HEK293 (cell line): ENCODE data around the gene CRYBA1.

Experiments
- CTCF ChIA-PET: fragments of 350-600 bp; formaldehyde crosslinking; extraction: SDS; loops from one replicate; lab custom pipeline; 2021; ENCODE audit warnings: antibody characterized with exemption; lab: Yijun Ruan, JAX
- POLR2A ChIA-PET: fragments of 300-600 bp; formaldehyde crosslinking; extraction: SDS; loops from one replicate; lab custom pipeline; 2020; ENCODE audit warnings: antibody characterized with exemption, inconsistent platforms; lab: Yijun Ruan, JAX
- H3K27ac ChIP-seq: fragments of 200-500 bp; sonication (Bioruptor generic); 2 replicates; pipeline ENCODE4 v1.5.1; 2014; ENCODE audit warnings: low read depth, low read length, control low read depth, inconsistent platforms; ENCODE audit errors: extremely low read depth
- H3K36me3 ChIP-seq, 2 experiments: fragments of 200-500 bp in 1 of 2; sonication (Bioruptor generic) in 1 of 2; 1 replicate in 1 of 2; 2 replicates in 1 of 2; pipeline ENCODE4 v1.5.1; 2014 to 2017; ENCODE audit warnings: inconsistent platforms in 2 of 2, low read length in 2 of 2; ENCODE audit not compliant: control insufficient read depth in 2 of 2, insufficient read depth in 1 of 2
- H3K4me1 ChIP-seq: fragments of 200-500 bp; sonication (Bioruptor generic); 2 replicates; pipeline ENCODE4 v1.5.1; 2014; ENCODE audit warnings: mild to moderate bottlenecking, low read length, inconsistent platforms; ENCODE audit not compliant: control insufficient read depth, insufficient read depth
- H3K4me3 ChIP-seq: 2 replicates; pipeline ENCODE4 v1.5.1; 2011; ENCODE audit warnings: low read depth, mild to moderate bottlenecking, control low read depth, low read length, moderate library complexity
- H3K9me3 ChIP-seq: fragments of 200-500 bp; sonication (Bioruptor generic); 2 replicates; pipeline ENCODE4 v1.5.1; 2014; ENCODE audit warnings: low read depth, low read length, inconsistent platforms; ENCODE audit not compliant: control insufficient read depth, insufficient read depth
- SETDB1 ChIP-seq: IDR thresholded peaks from one replicate; pipeline ENCODE4 v1.6.1; 2017; ENCODE audit warnings: mild to moderate bottlenecking, low read length, moderate library complexity, mixed read lengths; ENCODE audit not compliant: insufficient read length
- TRIM28 ChIP-seq: IDR thresholded peaks from 2 replicates; pipeline ENCODE4 v1.6.1; 2011; ENCODE audit warnings: low read length, control low read depth, borderline replicate concordance
- YY1 ChIP-seq: fragments of 450-650 bp; formaldehyde crosslinking; IDR thresholded peaks from 2 replicates; pipeline ENCODE4 v1.5.1; 2018; ENCODE audit warnings: missing biosample characterization, missing genetic modification characterization
- ZIC2 ChIP-seq: fragments of 450-650 bp; formaldehyde crosslinking; IDR thresholded peaks from 2 replicates; pipeline ENCODE4 v1.5.1; 2016; ENCODE audit warnings: missing biosample characterization, missing genetic modification characterization
- ZNF274 ChIP-seq, 2 experiments: fragments of 200-500 bp in 1 of 2; fragments of 450-650 bp in 1 of 2; sonication (Bioruptor generic) in 1 of 2; formaldehyde crosslinking in 1 of 2; IDR thresholded peaks; 2 replicates each; pipeline versions ENCODE4 v1.5.1 to v1.6.1; 2014 to 2016; ENCODE audit warnings: borderline replicate concordance in 1 of 2, inconsistent platforms in 1 of 2, low read length in 1 of 2, missing biosample characterization in 1 of 2, missing genetic modification characterization in 1 of 2
- ZNF335 ChIP-seq: fragments of 450-650 bp; formaldehyde crosslinking; conservative IDR thresholded peaks from 2 replicates; pipeline ENCODE4 v1.5.1; 2016; ENCODE audit warnings: missing biosample characterization, missing genetic modification characterization
- ZNF394 ChIP-seq: fragments of 450-650 bp; formaldehyde crosslinking; IDR thresholded peaks from 2 replicates; pipeline ENCODE4 v1.5.1; 2016; ENCODE audit warnings: missing biosample characterization, missing genetic modification characterization, mild to moderate bottlenecking, moderate library complexity, borderline replicate concordance
- ZNF571 ChIP-seq: fragments of 450-650 bp; formaldehyde crosslinking; IDR thresholded peaks from 2 replicates; pipeline ENCODE4 v1.5.0; 2017; ENCODE audit warnings: missing biosample characterization, missing genetic modification characterization
- ZNF585B ChIP-seq: fragments of 450-650 bp; formaldehyde crosslinking; IDR thresholded peaks from 2 replicates; pipeline ENCODE4 v1.5.1; 2016; ENCODE audit warnings: missing biosample characterization, missing genetic modification characterization
- ZNF626 ChIP-seq: fragments of 450-650 bp; sonication (Bioruptor Pico); formaldehyde crosslinking; IDR thresholded peaks from 2 replicates; pipeline ENCODE4 v1.5.1; 2018; ENCODE audit warnings: missing biosample characterization, missing genetic modification characterization, inconsistent platforms
- ZNF768 ChIP-seq: fragments of 450-650 bp; formaldehyde crosslinking; IDR thresholded peaks from 2 replicates; pipeline ENCODE4 v1.5.1; 2018; ENCODE audit warnings: missing biosample characterization, mild to moderate bottlenecking, missing genetic modification characterization
- TF ChIP-seq, protein P1 (sequence below): fragments of 450-650 bp; formaldehyde crosslinking; IDR thresholded peaks from 2 replicates; pipeline ENCODE4 v1.5.1; 2016; ENCODE audit warnings: missing biosample characterization, missing genetic modification characterization
- TF ChIP-seq, protein P2 (sequence below): fragments of 450-650 bp; formaldehyde crosslinking; IDR thresholded peaks from 2 replicates; pipeline ENCODE4 v1.5.1; 2016; ENCODE audit warnings: missing biosample characterization, missing genetic modification characterization
- TF ChIP-seq, protein P3 (sequence below): fragments of 450-650 bp; formaldehyde crosslinking; IDR thresholded peaks from 2 replicates; pipeline ENCODE4; 2016; ENCODE audit warnings: missing biosample characterization, missing genetic modification characterization

CRYBA1 gene

DNA sequence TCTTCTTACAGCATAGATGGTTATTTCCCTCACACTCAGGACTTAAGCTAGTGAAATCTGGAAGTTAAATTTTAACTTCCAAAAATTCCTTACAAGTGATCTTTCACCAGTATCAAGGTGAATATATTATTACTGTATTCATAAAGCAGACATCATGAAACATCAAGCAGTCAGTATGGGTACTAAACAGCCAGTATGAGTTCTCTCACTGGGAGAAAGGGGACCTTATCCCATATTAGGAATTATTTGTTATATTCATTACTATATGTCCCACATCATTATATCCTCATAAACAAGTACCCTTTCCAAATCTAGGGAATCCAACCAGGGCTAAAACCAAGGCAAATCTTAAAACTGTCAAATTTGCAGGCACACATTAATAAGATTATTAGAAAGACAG is 32.0 kb downstream of the CRYBA1 start:
- Histone ChIP-seq H3K4me1 (no peaks in the 10 kb centered on the region; the same call in 1 of the 2 replicates), H3K36me3 (peaks cover 90 to 94% of the 10 kb centered on the region in 2 experiments), H3K9me3 (no peaks in the 10 kb centered on the region; the same call in 1 of the 2 replicates), H3K27ac (no peak overlapping the region), H3K4me3 (no peak overlapping the region)
- ChIA-PET CTCF (interaction anchor here (0.6 to 3.5 kb wide), 3 partner anchors 9 to 103 kb away, joined by 3 to 20 read pairs (median 4); no protein-coding TSS in a partner anchor), POLR2A (interaction anchor here (3.6 kb wide), 1 partner anchor 15 kb away, joined by 14 read pairs; the partner anchor contains the start of gene NUFIP2)
- TF ChIP-seq YY1 (tag by site-specific recombination) (no peak), ZIC2 (tag by site-specific recombination) (no peak), ZNF335 (no peak), ZNF274 (IDR thresholded peaks at IDR 0.05; ENCODE audit: low read length) (0 out of 2 replicates have a peak, but pooled peaks have one; percentile 63), ZNF274 (tag by site-specific recombination; IDR thresholded peaks at IDR 0.05; ENCODE audit: borderline replicate concordance) (peak; percentile 74; the same call in 1 of the 2 replicates), SETDB1 (peak; percentile 93), TRIM28 (peak; percentile 35; the same call in 1 of the 2 replicates), ZNF626 (no peak)
- TF ChIP-seq, protein P1, sequence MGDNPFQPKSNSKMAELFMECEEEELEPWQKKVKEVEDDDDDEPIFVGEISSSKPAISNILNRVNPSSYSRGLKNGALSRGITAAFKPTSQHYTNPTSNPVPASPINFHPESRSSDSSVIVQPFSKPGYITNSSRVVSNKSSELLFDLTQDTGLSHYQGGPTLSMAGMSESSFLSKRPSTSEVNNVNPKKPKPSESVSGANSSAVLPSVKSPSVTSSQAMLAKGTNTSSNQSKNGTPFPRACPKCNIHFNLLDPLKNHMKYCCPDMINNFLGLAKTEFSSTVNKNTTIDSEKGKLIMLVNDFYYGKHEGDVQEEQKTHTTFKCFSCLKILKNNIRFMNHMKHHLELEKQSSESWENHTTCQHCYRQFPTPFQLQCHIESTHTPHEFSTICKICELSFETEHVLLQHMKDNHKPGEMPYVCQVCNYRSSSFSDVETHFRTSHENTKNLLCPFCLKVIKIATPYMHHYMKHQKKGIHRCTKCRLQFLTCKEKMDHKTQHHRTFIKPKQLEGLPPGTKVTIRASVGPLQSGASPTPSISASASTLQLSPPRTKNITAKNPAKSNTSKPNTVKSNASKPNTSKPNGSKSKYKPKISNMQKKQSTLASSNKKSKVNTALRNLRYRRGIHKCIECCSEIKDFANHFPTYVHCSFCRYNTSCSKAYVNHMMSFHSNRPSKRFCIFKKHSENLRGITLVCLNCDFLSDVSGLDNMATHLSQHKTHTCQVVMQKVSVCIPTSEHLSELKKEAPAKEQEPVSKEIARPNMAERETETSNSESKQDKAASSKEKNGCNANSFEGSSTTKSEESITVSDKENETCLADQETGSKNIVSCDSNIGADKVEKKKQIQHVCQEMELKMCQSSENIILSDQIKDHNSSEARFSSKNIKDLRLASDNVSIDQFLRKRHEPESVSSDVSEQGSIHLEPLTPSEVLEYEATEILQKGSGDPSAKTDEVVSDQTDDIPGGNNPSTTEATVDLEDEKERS (tag by site-specific recombination) = no peak
- TF ChIP-seq, protein P2, sequence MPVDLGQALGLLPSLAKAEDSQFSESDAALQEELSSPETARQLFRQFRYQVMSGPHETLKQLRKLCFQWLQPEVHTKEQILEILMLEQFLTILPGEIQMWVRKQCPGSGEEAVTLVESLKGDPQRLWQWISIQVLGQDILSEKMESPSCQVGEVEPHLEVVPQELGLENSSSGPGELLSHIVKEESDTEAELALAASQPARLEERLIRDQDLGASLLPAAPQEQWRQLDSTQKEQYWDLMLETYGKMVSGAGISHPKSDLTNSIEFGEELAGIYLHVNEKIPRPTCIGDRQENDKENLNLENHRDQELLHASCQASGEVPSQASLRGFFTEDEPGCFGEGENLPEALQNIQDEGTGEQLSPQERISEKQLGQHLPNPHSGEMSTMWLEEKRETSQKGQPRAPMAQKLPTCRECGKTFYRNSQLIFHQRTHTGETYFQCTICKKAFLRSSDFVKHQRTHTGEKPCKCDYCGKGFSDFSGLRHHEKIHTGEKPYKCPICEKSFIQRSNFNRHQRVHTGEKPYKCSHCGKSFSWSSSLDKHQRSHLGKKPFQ (tag by site-specific recombination) = no peak
- TF ChIP-seq, protein P3, sequence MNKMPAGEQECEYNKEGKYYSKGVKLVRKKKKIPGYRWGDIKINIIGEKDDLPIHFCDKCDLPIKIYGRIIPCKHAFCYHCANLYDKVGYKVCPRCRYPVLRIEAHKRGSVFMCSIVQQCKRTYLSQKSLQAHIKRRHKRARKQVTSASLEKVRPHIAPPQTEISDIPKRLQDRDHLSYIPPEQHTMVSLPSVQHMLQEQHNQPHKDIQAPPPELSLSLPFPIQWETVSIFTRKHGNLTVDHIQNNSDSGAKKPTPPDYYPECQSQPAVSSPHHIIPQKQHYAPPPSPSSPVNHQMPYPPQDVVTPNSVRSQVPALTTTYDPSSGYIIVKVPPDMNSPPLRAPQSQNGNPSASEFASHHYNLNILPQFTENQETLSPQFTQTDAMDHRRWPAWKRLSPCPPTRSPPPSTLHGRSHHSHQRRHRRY (tag by site-specific recombination) = no peak

DNA sequence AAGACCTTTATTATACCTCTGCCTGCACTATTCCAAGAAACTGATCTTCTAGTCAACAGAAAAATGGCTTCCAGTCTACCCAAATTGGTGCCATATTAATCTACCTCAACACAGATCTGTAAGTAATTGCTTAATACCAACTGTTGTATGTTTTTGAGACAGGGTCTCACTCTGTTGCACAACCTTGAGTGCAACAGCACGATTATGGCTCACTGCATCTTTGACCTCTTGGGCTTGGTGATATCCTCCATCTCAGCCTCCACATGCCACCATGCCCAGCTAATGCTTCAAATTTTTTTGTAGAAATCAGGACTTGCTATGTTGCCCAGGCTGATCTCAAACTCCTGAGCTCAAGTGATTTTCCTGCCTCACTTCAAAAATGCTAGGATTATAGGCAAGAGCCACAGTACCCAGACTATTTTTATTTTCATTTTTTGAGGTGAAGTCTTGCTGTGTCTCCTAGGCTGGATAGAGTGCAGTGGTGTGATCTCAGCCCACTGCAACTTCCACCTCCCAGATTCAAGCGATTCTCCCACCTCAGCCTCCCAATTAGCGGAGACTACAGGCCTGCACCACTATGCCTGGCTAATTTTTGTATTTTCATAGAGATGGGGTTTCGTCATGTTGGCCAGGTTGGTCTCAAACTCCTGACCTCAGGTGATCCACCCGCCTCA is 32.9 kb downstream of the CRYBA1 start:
- CTCF ChIA-PET = interaction anchor here (0.6 to 3.5 kb wide), 5 partner anchors 10 to 104 kb away, joined by 3 to 20 read pairs (median 4); no protein-coding TSS in a partner anchor
- H3K4me3 ChIP-seq = no peak overlapping the region
- no peaks in the 10 kb centered on the region; the same call in 1 of the 2 replicates for H3K9me3 ChIP-seq
- peaks cover 87 to 93% of the 10 kb centered on the region in 2 experiments for H3K36me3 ChIP-seq
- H3K27ac ChIP-seq = no peak overlapping the region
- POLR2A ChIA-PET = interaction anchor here (3.6 kb wide), 1 partner anchor 14 kb away, joined by 14 read pairs; the partner anchor contains the start of gene NUFIP2
- TF ChIP-seq ZNF768 (tag by site-specific recombination) (no peak), ZNF571 (no peak), ZNF585B (tag by site-specific recombination) (no peak), ZNF394 (tag by site-specific recombination) (no peak)
- TF ChIP-seq, protein P3 (tag by site-specific recombination) = no peak
- TF ChIP-seq, protein P1 (tag by site-specific recombination) = no peak
- peaks cover 4% of the 10 kb centered on the region; the same call in 1 of the 2 replicates for H3K4me1 ChIP-seq
